Measurements from ENCODE around the gene BEGAIN. TPM values are rescaled to one million over a fixed set of nuclear protein-coding genes. Genes with fewer than 3 reads are reported as not detected.

BEGAIN gene
- total RNA-seq, 1 donor from 2014 or later, result 3.2 TPM

- no peak overlapping the region for H3K4me3 ChIP-seq (ENCODE audit: low read depth, low read length)
- no peak for DNase-seq (ENCODE audit: low read depth)
- TF ChIP-seq CTCF (IDR thresholded peaks at IDR 0.05; ENCODE audit: insufficient read depth, low read length, poor library complexity, severe bottlenecking), result no peak
- H3K36me3 ChIP-seq (ENCODE audit: control insufficient read depth, insufficient read depth, low read length), result no peaks in the 10 kb centered on the region
- H3K27me3 ChIP-seq (ENCODE audit: control insufficient read depth, insufficient read depth, low read length), result peaks cover 31% of the 10 kb centered on the region
Measured at GRCh38 chr14:100608586-100609330, 21.5 kb upstream of the BEGAIN start.

- peaks cover 36% of the 10 kb centered on the region for H3K27me3 ChIP-seq (ENCODE audit: control insufficient read depth, insufficient read depth, low read length)
- TF ChIP-seq CTCF (IDR thresholded peaks at IDR 0.05; ENCODE audit: insufficient read depth, low read length, poor library complexity, severe bottlenecking), result no peak
- DNase-seq (ENCODE audit: low read depth), result no peak
Measured at GRCh38 chr14:100608064-100608463, 20.8 kb upstream of the BEGAIN start.

GRCh38 chr14:100607611-100607956 lies 20.4 kb upstream of the BEGAIN start:
- H3K27me3 ChIP-seq (ENCODE audit: control insufficient read depth, insufficient read depth, low read length), result peaks cover 38% of the 10 kb centered on the region
- H3K4me3 ChIP-seq (ENCODE audit: low read depth, low read length), result no peak overlapping the region
- no peak for DNase-seq (ENCODE audit: low read depth)
- no peak for TF ChIP-seq CTCF (IDR thresholded peaks at IDR 0.05; ENCODE audit: insufficient read depth, low read length, poor library complexity, severe bottlenecking)
- no peaks in the 10 kb centered on the region for H3K36me3 ChIP-seq (ENCODE audit: control insufficient read depth, insufficient read depth, low read length)

More at GRCh38 chr14:100608064-100608463, 20.8 kb upstream of the BEGAIN start:
- H3K36me3 ChIP-seq (ENCODE audit: control insufficient read depth, insufficient read depth, low read length), result no peaks in the 10 kb centered on the region
- no peak overlapping the region for H3K4me3 ChIP-seq (ENCODE audit: low read depth, low read length)

- TF ChIP-seq CTCF (IDR thresholded peaks at IDR 0.05; ENCODE audit: insufficient read depth, low read length, poor library complexity, severe bottlenecking), result no peak
- Histone ChIP-seq H3K36me3 (ENCODE audit: control insufficient read depth, insufficient read depth, low read length) (no peaks in the 10 kb centered on the region), H3K27me3 (ENCODE audit: control insufficient read depth, insufficient read depth, low read length) (peaks cover 41% of the 10 kb centered on the region), H3K4me3 (ENCODE audit: low read depth, low read length) (no peak overlapping the region)
- DNase-seq (ENCODE audit: low read depth), result no peak
Measured at GRCh38 chr14:100606687-100607610, 19.7 kb upstream of the BEGAIN start.

- no peak for DNase-seq (ENCODE audit: low read depth)
- TF ChIP-seq CTCF (IDR thresholded peaks at IDR 0.05; ENCODE audit: insufficient read depth, low read length, poor library complexity, severe bottlenecking), result no peak
- peaks cover 41% of the 10 kb centered on the region for H3K27me3 ChIP-seq (ENCODE audit: control insufficient read depth, insufficient read depth, low read length)
- no peaks in the 10 kb centered on the region for H3K36me3 ChIP-seq (ENCODE audit: control insufficient read depth, insufficient read depth, low read length)
- H3K4me3 ChIP-seq (ENCODE audit: low read depth, low read length), result no peak overlapping the region
Measured at GRCh38 chr14:100605706-100606686, 18.8 kb upstream of the BEGAIN start.
